ENCODE data around the gene LCP2. TPM values are rescaled to one million over a fixed set of nuclear protein-coding genes. Genes with fewer than 3 reads are reported as not detected.

LCP2 gene
- total and polyA plus RNA-seq, 2 donors from 2014 or later, result 4.6 to 48.8 TPM

- no peak overlapping the region for H3K27ac ChIP-seq (ENCODE audit: low read depth in 2 of 2, low read length in 2 of 2)
- no peak overlapping the region for H3K4me3 ChIP-seq (ENCODE audit: low read length in 3 of 3)
- H3K36me3 ChIP-seq (ENCODE audit: control insufficient read depth in 2 of 3, insufficient read depth in 3 of 3, low read length in 3 of 3), result no peaks in the 10 kb centered on the region
- no peak overlapping the region for H3K9ac ChIP-seq (ENCODE audit: low read length in 3 of 3)
- no peaks in the 10 kb centered on the region for H3K4me1 ChIP-seq (ENCODE audit: control insufficient read depth in 2 of 3, insufficient read depth in 2 of 3, low read depth in 1 of 3, low read length in 3 of 3)
- H3K9me3 ChIP-seq (ENCODE audit: control insufficient read depth in 2 of 3, insufficient read depth in 1 of 3, low read length in 3 of 3), result no peaks in the 10 kb centered on the region
- FAIRE-seq, result no peak
- DNase-seq, result peak in 1 of 5 donors; percentile 74
- intact Hi-C loops (cut with DNase I), result no loop called here
- H3K27me3 ChIP-seq (ENCODE audit: control insufficient read depth, insufficient read depth, low read length), result no peaks in the 10 kb centered on the region
- TF ChIP-seq, protein P1, sequence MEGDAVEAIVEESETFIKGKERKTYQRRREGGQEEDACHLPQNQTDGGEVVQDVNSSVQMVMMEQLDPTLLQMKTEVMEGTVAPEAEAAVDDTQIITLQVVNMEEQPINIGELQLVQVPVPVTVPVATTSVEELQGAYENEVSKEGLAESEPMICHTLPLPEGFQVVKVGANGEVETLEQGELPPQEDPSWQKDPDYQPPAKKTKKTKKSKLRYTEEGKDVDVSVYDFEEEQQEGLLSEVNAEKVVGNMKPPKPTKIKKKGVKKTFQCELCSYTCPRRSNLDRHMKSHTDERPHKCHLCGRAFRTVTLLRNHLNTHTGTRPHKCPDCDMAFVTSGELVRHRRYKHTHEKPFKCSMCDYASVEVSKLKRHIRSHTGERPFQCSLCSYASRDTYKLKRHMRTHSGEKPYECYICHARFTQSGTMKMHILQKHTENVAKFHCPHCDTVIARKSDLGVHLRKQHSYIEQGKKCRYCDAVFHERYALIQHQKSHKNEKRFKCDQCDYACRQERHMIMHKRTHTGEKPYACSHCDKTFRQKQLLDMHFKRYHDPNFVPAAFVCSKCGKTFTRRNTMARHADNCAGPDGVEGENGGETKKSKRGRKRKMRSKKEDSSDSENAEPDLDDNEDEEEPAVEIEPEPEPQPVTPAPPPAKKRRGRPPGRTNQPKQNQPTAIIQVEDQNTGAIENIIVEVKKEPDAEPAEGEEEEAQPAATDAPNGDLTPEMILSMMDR (IDR thresholded peaks at IDR 0.05; ENCODE audit: borderline replicate concordance, extremely low read depth, insufficient read depth), result no peak
Measured at GRCh38 chr5:170223360-170223759, 74.2 kb downstream of the LCP2 start.

DNA sequence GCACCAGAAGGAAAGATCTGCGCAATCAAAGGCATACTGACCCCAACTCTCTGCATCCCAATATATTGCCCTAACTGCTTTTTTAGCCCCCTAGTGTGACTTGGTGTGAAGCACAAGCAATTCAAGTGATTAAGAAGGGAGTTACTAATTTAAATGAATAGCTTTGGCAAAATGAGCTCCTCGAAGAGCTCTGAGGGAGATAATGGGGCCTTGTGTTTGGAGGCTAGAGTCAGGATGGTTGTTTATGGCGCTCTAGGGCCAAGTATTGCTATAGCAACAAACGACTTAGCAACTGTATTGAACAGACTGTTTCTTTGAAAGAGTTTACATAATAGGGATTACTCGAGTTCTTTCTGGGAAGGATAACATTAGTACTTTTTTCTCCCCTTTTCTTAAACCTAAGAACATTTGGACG lies 76.2 kb downstream of the LCP2 start:
- Histone ChIP-seq H3K27ac (ENCODE audit: low read depth in 2 of 2, low read length in 2 of 2) (no peak overlapping the region), H3K9me3 (ENCODE audit: control insufficient read depth in 2 of 3, insufficient read depth in 1 of 3, low read length in 3 of 3) (no peaks in the 10 kb centered on the region), H3K9ac (ENCODE audit: low read length in 3 of 3) (no peak overlapping the region), H3K36me3 (ENCODE audit: control insufficient read depth in 2 of 3, insufficient read depth in 3 of 3, low read length in 3 of 3) (no peaks in the 10 kb centered on the region), H3K27me3 (ENCODE audit: control insufficient read depth, insufficient read depth, low read length) (no peaks in the 10 kb centered on the region), H3K4me3 (ENCODE audit: low read length in 3 of 3) (no peak overlapping the region), H3K4me1 (ENCODE audit: control insufficient read depth in 2 of 3, insufficient read depth in 2 of 3, low read depth in 1 of 3, low read length in 3 of 3) (no peaks in the 10 kb centered on the region)
- FAIRE-seq, result no peak
- DNase-seq, result peak in 1 of 5 donors; percentile 62
- TF ChIP-seq, protein P1 (IDR thresholded peaks at IDR 0.05; ENCODE audit: borderline replicate concordance, extremely low read depth, insufficient read depth), result no peak
- intact Hi-C loops (cut with DNase I), result no loop called here

DNA sequence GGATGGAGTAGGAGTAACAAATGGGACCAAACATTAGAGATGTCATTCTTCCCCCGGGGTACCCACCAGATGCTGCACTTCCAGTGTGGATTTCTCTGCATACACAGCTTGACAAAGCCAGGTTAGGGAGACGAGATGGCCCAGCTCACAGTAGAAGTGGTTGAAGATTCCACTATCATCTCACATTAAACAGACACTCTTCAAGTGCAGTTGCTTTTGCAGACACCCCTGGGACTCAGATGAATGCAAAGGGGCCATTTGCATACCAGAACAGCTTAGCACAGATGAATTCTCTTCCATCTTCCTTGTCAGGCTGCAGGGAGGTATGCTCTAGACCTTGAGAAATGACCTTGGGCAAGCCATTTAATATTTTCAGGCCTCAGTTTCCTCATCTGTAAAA lies 77.4 kb downstream of the LCP2 start:
- intact Hi-C loops (cut with DNase I), result no loop called here
- Histone ChIP-seq H3K27me3 (ENCODE audit: control insufficient read depth, insufficient read depth, low read length) (no peaks in the 10 kb centered on the region), H3K9me3 (ENCODE audit: control insufficient read depth in 2 of 3, insufficient read depth in 1 of 3, low read length in 3 of 3) (no peaks in the 10 kb centered on the region), H3K4me1 (ENCODE audit: control insufficient read depth in 2 of 3, insufficient read depth in 2 of 3, low read depth in 1 of 3, low read length in 3 of 3) (no peaks in the 10 kb centered on the region), H3K27ac (ENCODE audit: low read depth in 2 of 2, low read length in 2 of 2) (no peak overlapping the region), H3K36me3 (ENCODE audit: control insufficient read depth in 2 of 3, insufficient read depth in 3 of 3, low read length in 3 of 3) (no peaks in the 10 kb centered on the region), H3K9ac (ENCODE audit: low read length in 3 of 3) (no peak overlapping the region), H3K4me3 (ENCODE audit: low read length in 3 of 3) (no peak overlapping the region)
- FAIRE-seq, result no peak
- no peak for DNase-seq
- TF ChIP-seq, protein P1 (IDR thresholded peaks at IDR 0.05; ENCODE audit: borderline replicate concordance, extremely low read depth, insufficient read depth), result no peak

- H3K36me3 ChIP-seq (ENCODE audit: control insufficient read depth in 2 of 3, insufficient read depth in 3 of 3, low read length in 3 of 3), result no peaks in the 10 kb centered on the region
- H3K9ac ChIP-seq (ENCODE audit: low read length in 3 of 3), result no peak overlapping the region
- H3K27me3 ChIP-seq (ENCODE audit: control insufficient read depth, insufficient read depth, low read length), result no peaks in the 10 kb centered on the region
- H3K9me3 ChIP-seq (ENCODE audit: control insufficient read depth in 2 of 3, insufficient read depth in 1 of 3, low read length in 3 of 3), result no peaks in the 10 kb centered on the region
- H3K4me3 ChIP-seq (ENCODE audit: low read length in 3 of 3), result no peak overlapping the region
- intact Hi-C loops (cut with DNase I), result no loop called here
- no peak overlapping the region for H3K27ac ChIP-seq (ENCODE audit: low read depth in 2 of 2, low read length in 2 of 2)
- TF ChIP-seq, protein P1 (IDR thresholded peaks at IDR 0.05; ENCODE audit: borderline replicate concordance, extremely low read depth, insufficient read depth), result no peak
- no peak for FAIRE-seq
- no peak for DNase-seq
- H3K4me1 ChIP-seq (ENCODE audit: control insufficient read depth in 2 of 3, insufficient read depth in 2 of 3, low read depth in 1 of 3, low read length in 3 of 3), result no peaks in the 10 kb centered on the region
Measured at GRCh38 chr5:170219615-170220014, 78.0 kb downstream of the LCP2 start.

Data from kidney (tissue), 14 donors.